Epithelial cell of esophagus (primary cell): ENCODE data around the gene SF3A2.
A peak's percentile ranks its signal among the peaks of the same experiment; 100 is the strongest.

Experiments used
- DNase-seq: peaks from one replicate; pipeline ENCODE4 v3.0.0; 2010; ENCODE audit warnings: low read depth
- H3K4me3 ChIP-seq: 2 replicates; pipeline ENCODE4 v1.5.1; 2011; ENCODE audit warnings: mild to moderate bottlenecking, low read length, control low read depth
- CTCF ChIP-seq: IDR thresholded peaks from 2 replicates; pipeline ENCODE4 v1.5.1; 2011; ENCODE audit warnings: low read depth, mild to moderate bottlenecking, low read length, control low read depth, inconsistent platforms; ENCODE audit not compliant: insufficient read depth; ENCODE audit errors: missing control alignments

SF3A2 gene

GRCh38 chr19:2255982-2256685, 19.5 kb downstream of the SF3A2 start, which contains the start of gene JSRP1:
Gene JSRP1 (minus strand): TSS chr19:2256417. CDS start chr19:2255314, 1,103 bp downstream.
- no peak within 1 kb of the TSS for H3K4me3 ChIP-seq
- DNase-seq, result no peak

GRCh38 chr19:2259336-2259735, 22.7 kb downstream of the SF3A2 start:
- no peak overlapping the region for H3K4me3 ChIP-seq
- DNase-seq, result peak; percentile 80
- no peak for TF ChIP-seq CTCF

More at GRCh38 chr19:2255982-2256685, 19.5 kb downstream of the SF3A2 start, which contains the start of gene JSRP1:
- no peak for TF ChIP-seq CTCF

- TF ChIP-seq CTCF, result no peak
- peak; percentile 81 for DNase-seq
- no peak overlapping the region for H3K4me3 ChIP-seq
Measured at GRCh38 chr19:2260341-2260805, 23.7 kb downstream of the SF3A2 start.

- DNase-seq, result peak; percentile 51
- H3K4me3 ChIP-seq, result no peak overlapping the region
- TF ChIP-seq CTCF, result peak; percentile 62
Measured at GRCh38 chr19:2261438-2262172, 25.0 kb downstream of the SF3A2 start.

GRCh38 chr19:2266183-2266993, 29.8 kb downstream of the SF3A2 start:
- H3K4me3 ChIP-seq, result no peak overlapping the region

More at GRCh38 chr19:2266183-2266993, 29.8 kb downstream of the SF3A2 start:
- TF ChIP-seq CTCF, result no peak
- peak; percentile 71 for DNase-seq
